Gastrocnemius medialis (tissue), 4 donors: ENCODE results near the gene ZNF789. TPM values are rescaled to one million over a fixed set of nuclear protein-coding genes. Genes with fewer than 3 reads are reported as not detected.
A peak's percentile ranks its signal among the peaks of the same experiment; 100 is the strongest.

Experiments
- ATAC-seq, 2 donors: fragments of 150-250 bp; one replicate each; pipeline ENCODE4 v1.9.1; 2016
- DNase-seq, 2 donors: peaks; one replicate each; pipeline ENCODE4 v3.0.0-alpha.2; 2019
- H3K27ac ChIP-seq, 4 donors: fragments of 200-600 bp; sonication (generic); 1 replicate in 1 of 4; 2 replicates in 3 of 4; pipeline ENCODE4 v1.5.1; 2016 to 2018; ENCODE audit warnings: mild to moderate bottlenecking in 2 of 4, moderate library complexity in 1 of 4
- H3K27me3 ChIP-seq, 3 donors: fragments of 200-600 bp; sonication (generic) in 2 of 3; 1 replicate in 1 of 3; 2 replicates in 2 of 3; pipeline versions ENCODE4 v1.5.1 to v1.6.0; 2016 to 2019; ENCODE audit warnings: mild to moderate bottlenecking in 1 of 3, moderate library complexity in 1 of 3
- H3K36me3 ChIP-seq, 2 donors: fragments of 200-600 bp; sonication (generic) in 1 of 2; one replicate each; pipeline ENCODE4 v1.5.1; 2017 to 2018
- H3K4me1 ChIP-seq, 2 donors: fragments of 200-600 bp; sonication (generic) in 1 of 2; one replicate each; pipeline ENCODE4 v1.5.1; 2016 to 2017; ENCODE audit warnings: mild to moderate bottlenecking in 2 of 2
- H3K4me3 ChIP-seq, 4 donors: fragments of 200-600 bp; sonication (generic) in 3 of 4; 1 replicate in 1 of 4; 2 replicates in 3 of 4; pipeline ENCODE4 v1.5.1; 2016 to 2019; ENCODE audit warnings: mild to moderate bottlenecking in 2 of 4
- H3K9me3 ChIP-seq, 3 donors: fragments of 200-600 bp; sonication (generic) in 2 of 3; 1 replicate in 1 of 3; 2 replicates in 2 of 3; pipeline ENCODE4 v1.5.1; 2016 to 2019
- POLR2A ChIP-seq, 2 donors: fragments of 450-650 bp; IDR thresholded peaks; one replicate each; pipeline ENCODE4 v1.6.1; 2017; ENCODE audit warnings: antibody characterized with exemption in 2 of 2, mild to moderate bottlenecking in 2 of 2, moderate library complexity in 2 of 2
- in situ Hi-C, 4 donors: fragments of 200-750 bp; cut with MboI; loops; one replicate each; pipeline versions ENCODE4 v1.15.0 to v1.8.0; 2017; ENCODE audit warnings: low sequenced_read_pairs in 4 of 4
- intact Hi-C: fragments of 100-400 bp; cut with DNase I; formaldehyde crosslinking; loops from one replicate; pipeline ENCODE4 v1.15.1; 2023; ENCODE audit warnings: low total_unique reads
- total RNA-seq, 4 donors: library from RNA; depleted of rRNA; stranded (reverse); fragments of >200 nt; gene quantifications; one replicate each; pipeline versions ENCODE4 v1.1.0 to v1.2.3, GENCODE V29; 2016
- TF ChIP-seq, protein P1 (sequence below), 5 experiments: fragments of 450-650 bp in 3 of 5; fragments of 200-600 bp in 2 of 5; sonication (generic) in 2 of 5; IDR thresholded peaks in 4 of 5; conservative IDR thresholded peaks in 1 of 5; 1 replicate in 4 of 5; 2 replicates in 1 of 5; pipeline ENCODE4 v1.5.1; 2016 to 2019; ENCODE audit warnings: antibody characterized with exemption in 5 of 5, mild to moderate bottlenecking in 3 of 5, moderate library complexity in 3 of 5

Gene ZNF789
- total RNA-seq, 4 donors from 2014 or later, result 1.2 to 2.8 (median 1.4) TPM

GRCh38 chr7:99457050-99457649 lies 15.5 kb upstream of the ZNF789 start:
- H3K4me1 ChIP-seq, result peaks cover 12 to 17% of the 10 kb centered on the region in 2 donors
- ATAC-seq (no peak), DNase-seq (no peak)
- intact Hi-C loops (no loop called here), in situ Hi-C loops (no loop called here)
- H3K36me3 ChIP-seq, result peaks cover 2 to 62% of the 10 kb centered on the region in 2 donors
- H3K4me3 ChIP-seq, result no peak overlapping the region
- H3K27ac ChIP-seq, result peak overlapping the region in 1 of 4 donors; percentile 48
- H3K9me3 ChIP-seq, result no peaks in the 10 kb centered on the region
- no peaks in the 10 kb centered on the region for H3K27me3 ChIP-seq
- no peak for TF ChIP-seq POLR2A (IDR thresholded peaks at IDR 0.05)
- TF ChIP-seq, protein P1, sequence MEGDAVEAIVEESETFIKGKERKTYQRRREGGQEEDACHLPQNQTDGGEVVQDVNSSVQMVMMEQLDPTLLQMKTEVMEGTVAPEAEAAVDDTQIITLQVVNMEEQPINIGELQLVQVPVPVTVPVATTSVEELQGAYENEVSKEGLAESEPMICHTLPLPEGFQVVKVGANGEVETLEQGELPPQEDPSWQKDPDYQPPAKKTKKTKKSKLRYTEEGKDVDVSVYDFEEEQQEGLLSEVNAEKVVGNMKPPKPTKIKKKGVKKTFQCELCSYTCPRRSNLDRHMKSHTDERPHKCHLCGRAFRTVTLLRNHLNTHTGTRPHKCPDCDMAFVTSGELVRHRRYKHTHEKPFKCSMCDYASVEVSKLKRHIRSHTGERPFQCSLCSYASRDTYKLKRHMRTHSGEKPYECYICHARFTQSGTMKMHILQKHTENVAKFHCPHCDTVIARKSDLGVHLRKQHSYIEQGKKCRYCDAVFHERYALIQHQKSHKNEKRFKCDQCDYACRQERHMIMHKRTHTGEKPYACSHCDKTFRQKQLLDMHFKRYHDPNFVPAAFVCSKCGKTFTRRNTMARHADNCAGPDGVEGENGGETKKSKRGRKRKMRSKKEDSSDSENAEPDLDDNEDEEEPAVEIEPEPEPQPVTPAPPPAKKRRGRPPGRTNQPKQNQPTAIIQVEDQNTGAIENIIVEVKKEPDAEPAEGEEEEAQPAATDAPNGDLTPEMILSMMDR (IDR thresholded peaks at IDR 0.05 in 4 of 5, conservative IDR thresholded peaks at IDR 0.05 in 1 of 5), result no peak

- ATAC-seq, result no peak
Observed at GRCh38 chr7:99457650-99458493, 14.8 kb upstream of the ZNF789 start.

GRCh38 chr7:99459087-99459486 lies 13.6 kb upstream of the ZNF789 start:
- no peaks in the 10 kb centered on the region for H3K9me3 ChIP-seq
- no peak overlapping the region for H3K27ac ChIP-seq
- peaks cover 21 to 28% of the 10 kb centered on the region in 2 donors for H3K4me1 ChIP-seq
- no peaks in the 10 kb centered on the region for H3K27me3 ChIP-seq
- H3K36me3 ChIP-seq, result peaks cover 0 to 51% of the 10 kb centered on the region in 2 donors
- intact Hi-C loops (no loop called here), in situ Hi-C loops (no loop called here)
- DNase-seq (no peak), ATAC-seq (no peak)
- TF ChIP-seq POLR2A (IDR thresholded peaks at IDR 0.05), result no peak
- TF ChIP-seq, protein P1 (IDR thresholded peaks at IDR 0.05 in 4 of 5, conservative IDR thresholded peaks at IDR 0.05 in 1 of 5), result peak in 1 of 5 experiments; percentile 26
- H3K4me3 ChIP-seq, result no peak overlapping the region

More at GRCh38 chr7:99457650-99458493, 14.8 kb upstream of the ZNF789 start:
- H3K27ac ChIP-seq, result no peak overlapping the region
- in situ Hi-C loops (no loop called here), intact Hi-C loops (no loop called here)
- no peaks in the 10 kb centered on the region for H3K27me3 ChIP-seq
- DNase-seq, result no peak
- TF ChIP-seq, protein P1 (IDR thresholded peaks at IDR 0.05 in 4 of 5, conservative IDR thresholded peaks at IDR 0.05 in 1 of 5), result no peak
- TF ChIP-seq POLR2A (IDR thresholded peaks at IDR 0.05), result no peak
- H3K36me3 ChIP-seq, result peaks cover 2 to 62% of the 10 kb centered on the region in 2 donors
- H3K4me3 ChIP-seq, result no peak overlapping the region
- no peaks in the 10 kb centered on the region for H3K9me3 ChIP-seq
- H3K4me1 ChIP-seq, result peaks cover 12 to 21% of the 10 kb centered on the region in 2 donors

DNA sequence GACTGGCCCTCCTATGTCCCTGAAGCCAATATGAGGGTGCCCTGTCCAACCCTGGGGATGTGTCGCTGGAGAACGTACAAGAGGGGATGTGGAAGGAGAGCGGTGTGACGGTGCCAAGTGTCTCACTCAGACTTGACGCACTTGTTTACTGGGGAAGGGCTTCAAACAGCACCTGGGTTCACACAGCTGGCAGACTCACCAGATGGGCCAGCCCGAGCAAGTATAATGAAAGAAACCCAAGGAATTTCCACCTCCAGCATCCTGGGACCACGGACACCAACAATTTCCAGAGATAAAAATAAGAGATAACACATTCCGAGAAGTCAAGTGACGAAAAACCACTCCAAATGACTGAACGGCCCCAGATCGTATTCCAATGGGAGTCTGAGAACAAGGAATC lies 12.0 kb upstream of the ZNF789 start:
- DNase-seq, result no peak
- no peak for ATAC-seq
- peaks cover 34 to 37% of the 10 kb centered on the region in 2 donors for H3K4me1 ChIP-seq
- H3K9me3 ChIP-seq, result no peaks in the 10 kb centered on the region
- in situ Hi-C loops, result no loop called here
- intact Hi-C loops, result no loop called here
- TF ChIP-seq, protein P1 (IDR thresholded peaks at IDR 0.05 in 4 of 5, conservative IDR thresholded peaks at IDR 0.05 in 1 of 5), result no peak
- no peak for TF ChIP-seq POLR2A (IDR thresholded peaks at IDR 0.05)
- peak overlapping the region in 1 of 4 donors; percentile 8 for H3K27ac ChIP-seq
- peaks cover 0 to 37% of the 10 kb centered on the region in 2 donors for H3K36me3 ChIP-seq
- H3K4me3 ChIP-seq, result no peak overlapping the region
- H3K27me3 ChIP-seq, result no peaks in the 10 kb centered on the region
